ENCODE results near the gene CALU. TPM values are rescaled to one million over a fixed set of nuclear protein-coding genes. Genes with fewer than 3 reads are reported as not detected.

Gene CALU
- total and polyA plus RNA-seq, 5 donors from 2014 or later: 19.1 to 30.2 (median 23.9) TPM

- no peaks in the 10 kb centered on the region for H3K4me1 ChIP-seq (ENCODE audit: control insufficient read depth, insufficient read depth, low read length, poor library complexity, severe bottlenecking)
- no peak overlapping the region for H3K27ac ChIP-seq (ENCODE audit: insufficient read depth, low read length, poor library complexity, severe bottlenecking)
- Mint-ChIP-seq H3K4me3 (no peak overlapping the region), H3K9me3 (no peaks in the 10 kb centered on the region), H3K27ac (no peak overlapping the region), H3K4me1 (peaks cover 0 to 2% (median 0%) of the 10 kb centered on the region in 4 donors), H3K27me3 (no peaks in the 10 kb centered on the region), H3K36me3 (peaks cover 70% of the 10 kb centered on the region)
- DNase-seq (no peak), ATAC-seq (ENCODE audit: low read depth in 2 of 2) (no peak)
- no peaks in the 10 kb centered on the region for H3K27me3 ChIP-seq (ENCODE audit: control insufficient read depth, insufficient read depth, low read length)
- H3K36me3 ChIP-seq (ENCODE audit: control insufficient read depth, insufficient read depth, low read length): peaks cover 51% of the 10 kb centered on the region
- no peak overlapping the region for H3K4me3 ChIP-seq (ENCODE audit: low read depth, low read length)
- no peaks in the 10 kb centered on the region for H3K9me3 ChIP-seq (ENCODE audit: control insufficient read depth in 2 of 2, low read length in 2 of 2)
Measured at GRCh38 chr7:128770233-128770632, 31.1 kb downstream of the CALU start.

- Mint-ChIP-seq H3K36me3 (peaks cover 50% of the 10 kb centered on the region), H3K27ac (no peak overlapping the region), H3K4me3 (no peak overlapping the region), H3K27me3 (no peaks in the 10 kb centered on the region), H3K4me1 (peaks cover 0 to 4% (median 0%) of the 10 kb centered on the region in 4 donors), H3K9me3 (peaks cover 0 to 15% (median 0%) of the 10 kb centered on the region in 7 donors)
- DNase-seq (no peak), ATAC-seq (ENCODE audit: low read depth in 2 of 2) (no peak)
- Histone ChIP-seq H3K36me3 (ENCODE audit: control insufficient read depth, insufficient read depth, low read length) (peaks cover 34% of the 10 kb centered on the region), H3K9me3 (ENCODE audit: control insufficient read depth in 2 of 2, low read length in 2 of 2) (peaks cover 0 to 10% of the 10 kb centered on the region in 2 experiments), H3K4me3 (ENCODE audit: low read depth, low read length) (no peak overlapping the region), H3K27ac (ENCODE audit: insufficient read depth, low read length, poor library complexity, severe bottlenecking) (no peak overlapping the region), H3K4me1 (ENCODE audit: control insufficient read depth, insufficient read depth, low read length, poor library complexity, severe bottlenecking) (no peaks in the 10 kb centered on the region), H3K27me3 (ENCODE audit: control insufficient read depth, insufficient read depth, low read length) (no peaks in the 10 kb centered on the region)
Measured at GRCh38 chr7:128773604-128774003, 34.4 kb downstream of the CALU start.

- peaks cover 45% of the 10 kb centered on the region for H3K36me3 Mint-ChIP-seq
- Histone ChIP-seq H3K4me3 (ENCODE audit: low read depth, low read length) (no peak overlapping the region), H3K27ac (ENCODE audit: insufficient read depth, low read length, poor library complexity, severe bottlenecking) (no peak overlapping the region), H3K9me3 (ENCODE audit: control insufficient read depth in 2 of 2, low read length in 2 of 2) (peaks cover 0 to 10% of the 10 kb centered on the region in 2 experiments), H3K4me1 (ENCODE audit: control insufficient read depth, insufficient read depth, low read length, poor library complexity, severe bottlenecking) (no peaks in the 10 kb centered on the region), H3K36me3 (ENCODE audit: control insufficient read depth, insufficient read depth, low read length) (peaks cover 29% of the 10 kb centered on the region), H3K27me3 (ENCODE audit: control insufficient read depth, insufficient read depth, low read length) (no peaks in the 10 kb centered on the region)
- peaks cover 0 to 15% (median 0%) of the 10 kb centered on the region in 7 donors for H3K9me3 Mint-ChIP-seq
- no peak for DNase-seq
- no peaks in the 10 kb centered on the region for H3K27me3 Mint-ChIP-seq
- H3K27ac Mint-ChIP-seq: no peak overlapping the region
- peaks cover 0 to 4% (median 0%) of the 10 kb centered on the region in 4 donors for H3K4me1 Mint-ChIP-seq
- no peak for ATAC-seq (ENCODE audit: low read depth in 2 of 2)
- no peak overlapping the region for H3K4me3 Mint-ChIP-seq
Measured at GRCh38 chr7:128774029-128774689, 35.0 kb downstream of the CALU start.

- Histone ChIP-seq H3K36me3 (ENCODE audit: control insufficient read depth, insufficient read depth, low read length) (peaks cover 21% of the 10 kb centered on the region), H3K27ac (ENCODE audit: insufficient read depth, low read length, poor library complexity, severe bottlenecking) (no peak overlapping the region), H3K9me3 (ENCODE audit: control insufficient read depth in 2 of 2, low read length in 2 of 2) (peaks cover 0 to 10% of the 10 kb centered on the region in 2 experiments), H3K27me3 (ENCODE audit: control insufficient read depth, insufficient read depth, low read length) (no peaks in the 10 kb centered on the region), H3K4me1 (ENCODE audit: control insufficient read depth, insufficient read depth, low read length, poor library complexity, severe bottlenecking) (no peaks in the 10 kb centered on the region), H3K4me3 (ENCODE audit: low read depth, low read length) (no peak overlapping the region)
- Mint-ChIP-seq H3K27ac (no peak overlapping the region), H3K36me3 (peaks cover 37% of the 10 kb centered on the region), H3K9me3 (peaks cover 0 to 15% (median 0%) of the 10 kb centered on the region in 7 donors), H3K4me1 (peaks cover 0 to 4% (median 0%) of the 10 kb centered on the region in 4 donors), H3K27me3 (no peaks in the 10 kb centered on the region), H3K4me3 (no peak overlapping the region)
- ATAC-seq (ENCODE audit: low read depth in 2 of 2) (no peak), DNase-seq (no peak)
Measured at GRCh38 chr7:128774921-128775320, 35.8 kb downstream of the CALU start.

- Mint-ChIP-seq H3K4me1 (peaks cover 0 to 4% (median 0%) of the 10 kb centered on the region in 4 donors), H3K36me3 (peaks cover 30% of the 10 kb centered on the region), H3K27me3 (no peaks in the 10 kb centered on the region), H3K4me3 (no peak within 1 kb of the TSS), H3K9me3 (peaks cover 0 to 15% (median 0%) of the 10 kb centered on the region in 7 donors), H3K27ac (no peak within 1 kb of the TSS)
- Histone ChIP-seq H3K27ac (ENCODE audit: insufficient read depth, low read length, poor library complexity, severe bottlenecking) (no peak within 1 kb of the TSS), H3K36me3 (ENCODE audit: control insufficient read depth, insufficient read depth, low read length) (peaks cover 13% of the 10 kb centered on the region), H3K4me1 (ENCODE audit: control insufficient read depth, insufficient read depth, low read length, poor library complexity, severe bottlenecking) (no peaks in the 10 kb centered on the region), H3K4me3 (ENCODE audit: low read depth, low read length) (no peak within 1 kb of the TSS), H3K9me3 (ENCODE audit: control insufficient read depth in 2 of 2, low read length in 2 of 2) (peaks cover 0 to 10% of the 10 kb centered on the region in 2 experiments), H3K27me3 (ENCODE audit: control insufficient read depth, insufficient read depth, low read length) (no peaks in the 10 kb centered on the region)
- no peak for DNase-seq
- no peak for ATAC-seq (ENCODE audit: low read depth in 2 of 2)
Measured at GRCh38 chr7:128775744-128776474, 36.8 kb downstream of the CALU start, which contains the start of gene OPN1SW. Gene OPN1SW (minus strand): TSS chr7:128775794. CDS start chr7:128775781, 13 bp downstream.

- Mint-ChIP-seq H3K4me3 (peak overlapping the region in 1 of 4 donors; percentile 23), H3K27me3 (no peaks in the 10 kb centered on the region), H3K9me3 (peaks cover 0 to 15% (median 0%) of the 10 kb centered on the region in 7 donors), H3K36me3 (peaks cover 18% of the 10 kb centered on the region), H3K27ac (no peak overlapping the region), H3K4me1 (peaks cover 0 to 4% (median 0%) of the 10 kb centered on the region in 4 donors)
- peaks cover 5% of the 10 kb centered on the region for H3K36me3 ChIP-seq (ENCODE audit: control insufficient read depth, insufficient read depth, low read length)
- ATAC-seq (ENCODE audit: low read depth in 2 of 2): no peak
- H3K27me3 ChIP-seq (ENCODE audit: control insufficient read depth, insufficient read depth, low read length): no peaks in the 10 kb centered on the region
- H3K4me3 ChIP-seq (ENCODE audit: low read depth, low read length): no peak overlapping the region
- no peak for DNase-seq
- H3K9me3 ChIP-seq (ENCODE audit: control insufficient read depth in 2 of 2, low read length in 2 of 2): peaks cover 0 to 10% of the 10 kb centered on the region in 2 experiments
- no peaks in the 10 kb centered on the region for H3K4me1 ChIP-seq (ENCODE audit: control insufficient read depth, insufficient read depth, low read length, poor library complexity, severe bottlenecking)
- H3K27ac ChIP-seq (ENCODE audit: insufficient read depth, low read length, poor library complexity, severe bottlenecking): no peak overlapping the region
Measured at GRCh38 chr7:128777156-128778123, 38.3 kb downstream of the CALU start.

GRCh38 chr7:128778946-128779345 is 39.8 kb downstream of the CALU start:
- Mint-ChIP-seq H3K27ac (no peak overlapping the region), H3K4me3 (no peak overlapping the region), H3K27me3 (no peaks in the 10 kb centered on the region), H3K4me1 (peaks cover 0 to 2% (median 0%) of the 10 kb centered on the region in 4 donors), H3K9me3 (peaks cover 0 to 15% (median 0%) of the 10 kb centered on the region in 7 donors), H3K36me3 (peaks cover 10% of the 10 kb centered on the region)
- Histone ChIP-seq H3K4me3 (ENCODE audit: low read depth, low read length) (no peak overlapping the region), H3K4me1 (ENCODE audit: control insufficient read depth, insufficient read depth, low read length, poor library complexity, severe bottlenecking) (no peaks in the 10 kb centered on the region), H3K9me3 (ENCODE audit: control insufficient read depth in 2 of 2, low read length in 2 of 2) (peaks cover 0 to 10% of the 10 kb centered on the region in 2 experiments), H3K27ac (ENCODE audit: insufficient read depth, low read length, poor library complexity, severe bottlenecking) (no peak overlapping the region), H3K36me3 (ENCODE audit: control insufficient read depth, insufficient read depth, low read length) (no peaks in the 10 kb centered on the region), H3K27me3 (ENCODE audit: control insufficient read depth, insufficient read depth, low read length) (no peaks in the 10 kb centered on the region)
- no peak for DNase-seq
- no peak for ATAC-seq (ENCODE audit: low read depth in 2 of 2)

Measured in CD4-positive, CD25-positive, alpha-beta regulatory T cell (primary cell).